PFSK-1 (cell line): ENCODE results near the gene NCOR2.

Source experiments
- FOXP2 ChIP-seq: optimal IDR thresholded peaks from 2 replicates; pipeline ENCODE3; 2011; ENCODE audit warnings: borderline replicate concordance, control low read depth, inconsistent platforms; ENCODE audit not compliant: insufficient read depth; ENCODE audit errors: extremely low read length, extremely low read depth
- POLR2AphosphoS5 ChIP-seq: IDR thresholded peaks from 2 replicates; pipeline ENCODE4 v1.6.1; 2012; ENCODE audit warnings: low read depth, mild to moderate bottlenecking, control low read depth, low read length, moderate library complexity
- REST ChIP-seq, 2 experiments: IDR thresholded peaks; 2 replicates each; pipeline versions ENCODE4 v1.6.1 to v1.8.0; 2011 to 2012; ENCODE audit warnings: low read depth in 2 of 2, low read length in 2 of 2, control low read depth in 1 of 2, inconsistent platforms in 1 of 2, mild to moderate bottlenecking in 1 of 2, moderate library complexity in 1 of 2; ENCODE audit not compliant: insufficient read depth in 1 of 2
- SIN3A ChIP-seq: IDR thresholded peaks from 2 replicates; pipeline ENCODE4 v1.6.1; 2012; ENCODE audit warnings: mild to moderate bottlenecking, low read length, moderate library complexity, borderline replicate concordance; ENCODE audit not compliant: insufficient read depth
- TAF1 ChIP-seq: IDR thresholded peaks from 2 replicates; pipeline ENCODE4 v1.6.1; 2012; ENCODE audit warnings: low read length, control low read depth, borderline replicate concordance; ENCODE audit not compliant: insufficient read depth

Gene NCOR2

GRCh38 chr12:124581307-124582107, 14.1 kb upstream of the NCOR2 start:
- peak; percentile 66 to 73; a peak in 3 of 4 replicates for TF ChIP-seq REST (IDR thresholded peaks at IDR 0.05; ENCODE audit: insufficient read depth in 1 of 2, low read depth in 2 of 2, low read length in 2 of 2)
- no peak for TF ChIP-seq POLR2AphosphoS5

GRCh38 chr12:124579921-124580517, 12.6 kb upstream of the NCOR2 start:
- TF ChIP-seq REST (IDR thresholded peaks at IDR 0.05; ENCODE audit: insufficient read depth in 1 of 2, low read depth in 2 of 2, low read length in 2 of 2) (no peak), TAF1 (no peak), SIN3A (no peak), FOXP2 (no peak), POLR2AphosphoS5 (no peak)

- no peak for TF ChIP-seq TAF1
- no peak for TF ChIP-seq POLR2AphosphoS5
- TF ChIP-seq SIN3A, result no peak
- no peak for TF ChIP-seq FOXP2
- TF ChIP-seq REST (IDR thresholded peaks at IDR 0.05; ENCODE audit: insufficient read depth in 1 of 2, low read depth in 2 of 2, low read length in 2 of 2), result no peak
These were observed 11.4 kb upstream of the NCOR2 start for GRCh38 chr12:124578854-124579253.

- TF ChIP-seq FOXP2, result no peak
- no peak for TF ChIP-seq REST (IDR thresholded peaks at IDR 0.05; ENCODE audit: insufficient read depth in 1 of 2, low read depth in 2 of 2, low read length in 2 of 2)
- no peak for TF ChIP-seq TAF1
- no peak for TF ChIP-seq POLR2AphosphoS5
- no peak for TF ChIP-seq SIN3A
These were observed 11.0 kb upstream of the NCOR2 start for GRCh38 chr12:124578445-124578844.
